ENCODE measurements around the gene NEAT1. TPM values are rescaled to one million over a fixed set of nuclear protein-coding genes. Genes with fewer than 3 reads are reported as not detected.
A peak's percentile ranks its signal among the peaks of the same experiment; 100 is the strongest.

Gene NEAT1
- total RNA-seq, 1 experiment from 2014 or later: 564 TPM

DNA sequence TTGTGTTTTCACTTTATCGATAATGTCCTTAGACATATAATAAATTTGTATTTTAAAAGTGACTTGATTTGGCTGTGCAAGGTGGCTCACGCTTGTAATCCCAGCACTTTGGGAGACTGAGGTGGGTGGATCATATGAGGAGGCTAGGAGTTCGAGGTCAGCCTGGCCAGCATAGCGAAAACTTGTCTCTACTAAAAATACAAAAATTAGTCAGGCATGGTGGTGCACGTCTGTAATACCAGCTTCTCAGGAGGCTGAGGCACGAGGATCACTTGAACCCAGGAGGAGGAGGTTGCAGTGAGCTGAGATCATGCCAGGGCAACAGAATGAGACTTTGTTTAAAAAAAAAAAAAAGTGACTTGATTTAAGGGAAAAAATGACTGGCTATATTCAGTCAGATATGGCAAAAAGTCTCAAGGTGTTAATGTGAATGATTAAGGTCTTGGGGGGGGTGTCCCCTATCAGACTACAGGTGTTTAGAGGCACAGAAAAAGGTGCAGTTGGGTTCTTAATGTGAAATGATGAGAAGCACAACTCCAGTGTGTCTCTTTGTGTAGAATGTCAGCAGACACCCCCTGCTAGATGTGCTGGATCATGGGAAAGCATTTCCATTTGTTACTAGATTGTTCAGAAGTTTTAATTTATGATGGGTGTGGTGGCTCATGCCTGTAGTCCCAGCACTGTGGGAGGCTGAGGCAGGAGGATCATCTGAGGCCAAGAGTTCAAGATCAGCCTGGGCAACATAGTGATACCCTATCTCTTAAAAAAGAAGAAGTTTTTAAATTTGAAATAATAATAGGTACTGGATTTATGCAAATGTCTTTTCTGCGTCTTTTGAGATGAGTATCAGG lies 17.0 kb downstream of the NEAT1 start:
- POLR2A ChIA-PET: interaction anchor here (1.6 kb wide), 1 partner anchor 59 kb away, joined by 4 read pairs; the partner anchor contains the start of gene MALAT1
- H3K9ac ChIP-seq (ENCODE audit: low read length): no peak overlapping the region
- H3K79me2 ChIP-seq (ENCODE audit: insufficient read depth, low read length): peaks cover 24% of the 10 kb centered on the region
- H3K27me3 ChIP-seq (ENCODE audit: insufficient read depth, low read length): no peaks in the 10 kb centered on the region
- peaks cover 21 to 25% of the 10 kb centered on the region in 2 experiments; a peak in 3 of 4 replicates for H3K4me1 ChIP-seq (ENCODE audit: control insufficient read depth in 1 of 2, insufficient read depth in 2 of 2, low read length in 2 of 2)
- no peak overlapping the region for H2AFZ ChIP-seq (ENCODE audit: low read depth, low read length, poor library complexity, severe bottlenecking)
- no peak overlapping the region for H3K4me2 ChIP-seq (ENCODE audit: low read length)
- CTCF ChIA-PET: no interaction called here
- no peaks in the 10 kb centered on the region for H3K9me2 ChIP-seq (ENCODE audit: insufficient read depth)
- DNase-seq (ENCODE audit: low read depth, low spot score): no peak
- H3K4me3 ChIP-seq (replicated peaks in 1 of 2; ENCODE audit: low read depth in 1 of 2, low read length in 2 of 2): no peak overlapping the region
- H3K36me3 ChIP-seq (ENCODE audit: control insufficient read depth in 1 of 2, insufficient read depth in 2 of 2, low read length in 2 of 2): peaks cover 0 to 25% of the 10 kb centered on the region in 2 experiments; a peak in 2 of 4 replicates
- no peak overlapping the region for H3K27ac ChIP-seq (ENCODE audit: low read depth, low read length)
- RAD21 ChIA-PET (ENCODE audit: low non-redundant PET in 1 of 2, low total read pairs in 2 of 2, uncharacterized antibody in 2 of 2, unreplicated experiment in 2 of 2): no interaction called here
- TF ChIP-seq POLR2A (IDR thresholded peaks at IDR 0.05; ENCODE audit: borderline replicate concordance, extremely low read depth, insufficient read depth, insufficient read length) (no peak), CBX3 (IDR thresholded peaks at IDR 0.05; ENCODE audit: low read depth) (no peak), EZH2 (IDR thresholded peaks at IDR 0.05) (no peak), ZNF274 (IDR thresholded peaks at IDR 0.05; ENCODE audit: low read depth, low read length) (no peak), YY1 (IDR thresholded peaks at IDR 0.05; ENCODE audit: extremely low read depth, insufficient replicate concordance, low read depth, low read length) (no peak), JUND (IDR thresholded peaks at IDR 0.05) (no peak), ELF1 (IDR thresholded peaks at IDR 0.05; ENCODE audit: borderline replicate concordance, low read depth) (no peak), MAX (IDR thresholded peaks at IDR 0.05) (no peak), ZFX (IDR thresholded peaks at IDR 0.05) (no peak), ZBTB33 (IDR thresholded peaks at IDR 0.05; ENCODE audit: extremely low read depth, insufficient replicate concordance, low read length) (no peak), POLR2AphosphoS5 (IDR thresholded peaks at IDR 0.05; ENCODE audit: low read depth, low read length) (no peak), CEBPB (IDR thresholded peaks at IDR 0.05; ENCODE audit: low read depth) (no peak), TCF7L2 (IDR thresholded peaks at IDR 0.05; ENCODE audit: borderline replicate concordance, extremely low read depth, insufficient read depth, insufficient read length) (no peak), EZH2phosphoT487 (IDR thresholded peaks at IDR 0.05; ENCODE audit: borderline replicate concordance) (no peak)
- TF ChIP-seq, protein P1, sequence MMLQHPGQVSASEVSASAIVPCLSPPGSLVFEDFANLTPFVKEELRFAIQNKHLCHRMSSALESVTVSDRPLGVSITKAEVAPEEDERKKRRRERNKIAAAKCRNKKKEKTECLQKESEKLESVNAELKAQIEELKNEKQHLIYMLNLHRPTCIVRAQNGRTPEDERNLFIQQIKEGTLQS (IDR thresholded peaks at IDR 0.05): no peak
- TF ChIP-seq, protein P2, sequence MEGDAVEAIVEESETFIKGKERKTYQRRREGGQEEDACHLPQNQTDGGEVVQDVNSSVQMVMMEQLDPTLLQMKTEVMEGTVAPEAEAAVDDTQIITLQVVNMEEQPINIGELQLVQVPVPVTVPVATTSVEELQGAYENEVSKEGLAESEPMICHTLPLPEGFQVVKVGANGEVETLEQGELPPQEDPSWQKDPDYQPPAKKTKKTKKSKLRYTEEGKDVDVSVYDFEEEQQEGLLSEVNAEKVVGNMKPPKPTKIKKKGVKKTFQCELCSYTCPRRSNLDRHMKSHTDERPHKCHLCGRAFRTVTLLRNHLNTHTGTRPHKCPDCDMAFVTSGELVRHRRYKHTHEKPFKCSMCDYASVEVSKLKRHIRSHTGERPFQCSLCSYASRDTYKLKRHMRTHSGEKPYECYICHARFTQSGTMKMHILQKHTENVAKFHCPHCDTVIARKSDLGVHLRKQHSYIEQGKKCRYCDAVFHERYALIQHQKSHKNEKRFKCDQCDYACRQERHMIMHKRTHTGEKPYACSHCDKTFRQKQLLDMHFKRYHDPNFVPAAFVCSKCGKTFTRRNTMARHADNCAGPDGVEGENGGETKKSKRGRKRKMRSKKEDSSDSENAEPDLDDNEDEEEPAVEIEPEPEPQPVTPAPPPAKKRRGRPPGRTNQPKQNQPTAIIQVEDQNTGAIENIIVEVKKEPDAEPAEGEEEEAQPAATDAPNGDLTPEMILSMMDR (IDR thresholded peaks at IDR 0.05 in 2 of 3, conservative IDR thresholded peaks at IDR 0.05 in 1 of 3; ENCODE audit: borderline replicate concordance in 1 of 3, insufficient read depth in 1 of 3, low read depth in 2 of 3, low read length in 2 of 3): no peak
- H4K20me1 ChIP-seq (ENCODE audit: insufficient read depth): no peaks in the 10 kb centered on the region
- H3K9me3 ChIP-seq (ENCODE audit: control insufficient read depth in 1 of 2, insufficient read depth in 1 of 2, low read depth in 1 of 2, low read length in 2 of 2): no peaks in the 10 kb centered on the region
- ATAC-seq: no peak
- BruUV-seq (replicated peaks): TSS peak; percentile 1
- intact Hi-C loops (cut with micrococcal nuclease): no loop called here
